CD4-positive, alpha-beta T cell treated with Interleukin-10 for 1 hour (primary cell): ENCODE results near the gene EPS8L2.
"Not testable (repeated sequence)": the region's sequence is repeated elsewhere in the genome, so short reads cannot be mapped to it uniquely, and the experiment has no call there.

Experiments used
- DNase-seq: peaks from one replicate; pipeline ENCODE4 v3.0.0-alpha.2; 2020

The EPS8L2 gene

DNA sequence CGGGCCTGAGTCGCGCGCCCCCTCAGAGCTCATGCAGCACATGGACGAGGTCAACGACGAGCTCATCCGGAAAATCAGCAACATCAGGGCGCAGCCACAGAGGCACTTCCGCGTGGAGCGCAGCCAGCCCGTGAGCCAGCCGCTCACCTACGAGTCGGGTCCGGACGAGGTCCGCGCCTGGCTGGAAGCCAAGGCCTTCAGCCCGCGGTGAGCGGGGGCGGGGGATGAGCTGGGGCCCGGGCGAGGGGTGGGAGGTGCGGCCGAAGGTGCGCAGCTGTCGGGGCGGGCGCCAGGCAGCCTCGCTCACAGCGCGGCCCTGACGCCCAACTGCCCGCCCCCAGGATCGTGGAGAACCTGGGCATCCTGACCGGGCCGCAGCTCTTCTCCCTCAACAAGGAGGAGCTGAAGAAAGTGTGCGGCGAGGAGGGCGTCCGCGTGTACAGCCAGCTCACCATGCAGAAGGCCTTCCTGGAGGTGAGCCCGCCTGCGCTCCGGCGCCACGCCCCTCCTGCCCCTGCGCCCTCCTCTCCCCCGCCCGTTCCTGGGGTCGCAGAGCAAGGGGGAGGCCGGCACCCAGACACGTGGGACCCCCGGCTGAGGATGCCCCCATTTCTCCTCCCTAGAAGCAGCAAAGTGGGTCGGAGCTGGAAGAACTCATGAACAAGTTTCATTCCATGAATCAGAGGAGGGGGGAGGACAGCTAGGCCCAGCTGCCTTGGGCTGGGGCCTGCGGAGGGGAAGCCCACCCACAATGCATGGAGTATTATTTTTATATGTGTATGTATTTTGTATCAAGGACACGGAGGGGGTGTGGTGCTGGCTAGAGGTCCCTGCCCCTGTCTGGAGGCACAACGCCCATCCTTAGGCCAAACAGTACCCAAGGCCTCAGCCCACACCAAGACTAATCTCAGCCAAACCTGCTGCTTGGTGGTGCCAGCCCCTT, 20.5 kb downstream of the EPS8L2 start:
- DNase-seq, result peak; percentile 56

- no peak for DNase-seq
These were observed 21.3 kb downstream of the EPS8L2 start for GRCh38 chr11:727281-727701.

GRCh38 chr11:727859-728748, 22.1 kb downstream of the EPS8L2 start:
- DNase-seq, result peak; percentile 85

GRCh38 chr11:728901-729491, 23.0 kb downstream of the EPS8L2 start:
- DNase-seq, result no peak

GRCh38 chr11:729492-730074, 23.6 kb downstream of the EPS8L2 start:
- DNase-seq, result no peak

- DNase-seq, result no peak
These were observed 27.0 kb downstream of the EPS8L2 start for GRCh38 chr11:733072-733471.

DNA sequence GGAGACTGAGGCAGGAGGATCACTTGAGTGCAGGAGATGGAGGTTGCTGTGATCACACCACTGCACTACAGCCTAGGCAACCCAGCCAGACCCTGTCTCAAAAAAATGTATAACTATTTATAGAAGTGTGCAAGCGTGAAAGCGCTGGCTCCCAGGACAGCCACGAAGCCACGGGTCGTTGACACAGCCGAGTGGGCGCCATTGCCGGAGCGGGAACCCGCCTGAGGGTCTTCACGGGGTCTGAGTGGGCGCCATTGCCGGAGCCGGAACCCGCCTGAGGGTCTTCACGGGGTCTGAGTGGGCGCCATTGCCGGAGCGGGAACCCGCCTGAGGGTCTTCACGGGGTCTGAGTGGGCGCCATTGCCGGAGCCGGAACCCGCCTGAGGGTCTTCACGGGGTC, 28.5 kb downstream of the EPS8L2 start:
- DNase-seq, result not testable (repeated sequence)

DNA sequence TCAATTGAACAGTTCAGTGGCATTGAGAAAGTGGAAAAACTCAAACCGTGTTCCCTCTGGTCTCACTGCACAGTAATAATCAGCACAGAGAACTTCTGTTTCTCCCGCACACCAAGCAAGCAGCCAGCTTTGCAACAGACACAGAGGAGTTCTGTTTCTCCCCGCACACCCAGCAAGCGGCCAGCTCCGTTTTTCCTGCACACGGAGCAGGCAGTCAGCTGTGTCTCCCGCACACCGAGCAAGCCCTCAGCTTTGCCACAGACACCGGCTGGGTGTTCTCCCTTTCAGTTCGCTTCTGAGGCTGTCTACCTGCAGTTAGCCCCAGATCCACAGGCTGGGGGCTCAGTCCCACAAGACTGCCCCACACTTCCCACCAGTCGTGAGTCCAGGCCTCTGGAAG, 31.3 kb downstream of the EPS8L2 start:
- no peak for DNase-seq

DNA sequence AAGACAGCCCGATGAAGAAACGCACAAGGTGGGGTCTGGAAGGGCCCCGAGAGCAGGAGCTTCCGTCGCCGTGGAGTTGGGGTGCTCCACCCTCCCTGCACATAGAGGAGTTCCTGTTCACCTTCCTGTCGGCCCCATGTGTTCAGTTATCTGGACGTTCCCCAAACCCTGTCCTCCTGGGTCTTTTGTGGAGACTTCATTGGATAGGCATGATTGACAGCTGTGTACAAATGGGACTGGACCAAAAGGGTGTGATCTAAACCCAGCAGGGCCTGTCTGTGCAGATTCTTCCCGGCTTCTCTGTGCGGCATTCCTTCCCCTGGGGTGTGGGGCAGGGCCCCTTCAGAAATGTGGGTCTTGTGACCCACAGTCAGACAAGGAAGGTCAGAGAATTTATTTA, 31.9 kb downstream of the EPS8L2 start:
- not testable (repeated sequence) for DNase-seq

GRCh38 chr11:742156-742546, 36.1 kb downstream of the EPS8L2 start:
- DNase-seq, result no peak

- no peak for DNase-seq
These were observed 36.7 kb downstream of the EPS8L2 start for GRCh38 chr11:742571-743201.

GRCh38 chr11:745428-745827, 39.4 kb downstream of the EPS8L2 start:
- DNase-seq, result no peak

DNA sequence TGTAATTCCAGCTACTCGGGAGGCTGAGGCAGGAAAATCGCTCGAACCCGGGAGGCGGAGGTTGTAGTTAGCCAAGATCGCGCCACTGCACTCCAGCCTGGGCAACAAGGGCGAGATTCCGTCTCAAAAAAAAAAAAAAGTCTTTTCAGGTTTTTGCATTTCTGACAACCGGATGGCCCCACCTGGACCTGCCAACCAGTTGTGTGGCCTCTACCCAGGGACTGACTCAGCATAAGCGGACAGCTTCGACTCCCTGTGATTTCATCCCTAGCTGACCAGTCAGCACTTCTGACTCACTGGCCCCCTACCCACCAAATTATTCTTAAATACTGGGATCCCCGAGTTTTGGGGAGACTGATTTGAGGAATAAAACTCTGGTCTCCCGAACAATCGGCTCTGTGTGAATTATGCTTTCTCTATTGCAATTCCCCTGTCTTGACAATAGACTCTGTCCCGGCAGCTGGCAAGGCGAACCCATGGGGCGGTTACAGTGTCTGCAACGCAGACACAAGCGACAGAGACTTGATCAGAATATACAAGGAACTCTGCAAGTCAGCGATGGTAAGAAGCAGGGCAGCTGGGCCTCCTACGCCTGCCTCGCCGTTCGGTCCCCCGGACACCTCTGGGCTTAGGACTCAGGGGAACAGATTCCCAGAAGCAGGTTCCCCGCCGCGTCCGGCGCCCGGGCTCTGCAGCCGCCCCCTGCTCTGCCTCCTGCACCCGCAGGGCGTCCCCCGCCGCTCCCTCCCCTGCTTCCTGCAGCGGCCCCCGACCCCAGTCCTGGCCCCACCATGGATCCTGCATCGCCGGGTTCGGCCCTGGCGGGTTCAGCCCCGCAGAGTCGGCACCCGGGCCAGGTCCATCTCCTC, 40.5 kb downstream of the EPS8L2 start:
- no peak for DNase-seq

- peak; percentile 87 for DNase-seq
These were observed 41.4 kb downstream of the EPS8L2 start, which contains the start of gene TALDO1 for GRCh38 chr11:747158-748006. TALDO1 (plus strand) TSS chr11:747464; CDS start chr11:747482, 18 bp downstream.

GRCh38 chr11:748007-748359, 42.0 kb downstream of the EPS8L2 start:
- DNase-seq, result no peak

DNA sequence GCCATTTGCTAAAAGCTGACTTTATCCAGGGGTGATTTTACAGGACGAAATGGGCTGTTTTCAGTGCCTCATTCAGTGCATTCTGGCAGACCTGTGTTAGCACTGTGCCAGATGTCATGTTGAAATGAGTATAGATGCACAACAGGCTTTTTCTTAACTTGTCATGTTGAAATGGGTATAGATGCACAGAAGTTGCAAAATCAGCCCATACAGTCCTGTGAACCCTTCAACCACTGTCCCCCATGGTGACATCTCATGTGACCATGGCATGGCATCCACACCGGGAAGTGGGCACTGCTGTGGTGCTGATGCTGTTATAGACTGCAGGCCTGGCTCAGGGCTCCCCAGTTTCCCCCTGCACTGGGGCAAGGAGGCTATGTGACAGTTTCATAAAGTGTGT, 43.7 kb downstream of the EPS8L2 start:
- no peak for DNase-seq

DNA sequence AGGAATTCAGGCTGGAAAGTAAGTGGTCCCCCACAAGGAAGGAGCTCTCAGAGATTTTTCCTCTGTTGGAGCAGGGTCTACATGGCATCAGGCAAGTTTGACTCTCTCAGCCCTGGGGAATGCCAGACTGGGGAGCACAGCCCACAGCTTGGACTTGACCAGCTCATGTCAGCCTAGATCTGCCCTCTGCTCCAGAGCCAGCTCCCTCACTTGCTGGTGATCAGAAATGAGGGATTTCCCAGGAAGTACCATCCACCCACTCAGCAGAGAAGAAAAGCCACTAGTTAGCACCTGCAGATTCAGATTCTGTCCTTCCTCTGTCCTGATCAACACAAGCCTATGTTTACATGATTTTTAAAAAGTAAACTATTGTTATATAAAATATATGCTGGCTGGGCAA, 54.2 kb downstream of the EPS8L2 start:
- no peak for DNase-seq

- DNase-seq, result no peak
These were observed 55.6 kb downstream of the EPS8L2 start for GRCh38 chr11:761526-762108.

GRCh38 chr11:762421-763072, 56.5 kb downstream of the EPS8L2 start:
- no peak for DNase-seq
